HEK293 (cell line): ENCODE data around the gene CAPN7.

Source experiments
- CTCF ChIA-PET: fragments of 350-600 bp; formaldehyde crosslinking; extraction: SDS; loops from one replicate; lab custom pipeline; 2021; ENCODE audit warnings: antibody characterized with exemption; lab: Yijun Ruan, JAX
- POLR2A ChIA-PET: fragments of 300-600 bp; formaldehyde crosslinking; extraction: SDS; loops from one replicate; lab custom pipeline; 2020; ENCODE audit warnings: antibody characterized with exemption, inconsistent platforms; lab: Yijun Ruan, JAX
- H3K27ac ChIP-seq: fragments of 200-500 bp; sonication (Bioruptor generic); 2 replicates; pipeline ENCODE4 v1.5.1; 2014; ENCODE audit warnings: low read depth, low read length, control low read depth, inconsistent platforms; ENCODE audit errors: extremely low read depth
- H3K36me3 ChIP-seq, 2 experiments: fragments of 200-500 bp in 1 of 2; sonication (Bioruptor generic) in 1 of 2; 1 replicate in 1 of 2; 2 replicates in 1 of 2; pipeline ENCODE4 v1.5.1; 2014 to 2017; ENCODE audit warnings: inconsistent platforms in 2 of 2, low read length in 2 of 2; ENCODE audit not compliant: control insufficient read depth in 2 of 2, insufficient read depth in 1 of 2
- H3K4me1 ChIP-seq: fragments of 200-500 bp; sonication (Bioruptor generic); 2 replicates; pipeline ENCODE4 v1.5.1; 2014; ENCODE audit warnings: mild to moderate bottlenecking, low read length, inconsistent platforms; ENCODE audit not compliant: control insufficient read depth, insufficient read depth
- H3K4me3 ChIP-seq: 2 replicates; pipeline ENCODE4 v1.5.1; 2011; ENCODE audit warnings: low read depth, mild to moderate bottlenecking, control low read depth, low read length, moderate library complexity
- H3K9me3 ChIP-seq: fragments of 200-500 bp; sonication (Bioruptor generic); 2 replicates; pipeline ENCODE4 v1.5.1; 2014; ENCODE audit warnings: low read depth, low read length, inconsistent platforms; ENCODE audit not compliant: control insufficient read depth, insufficient read depth
- PRDM2 ChIP-seq: fragments of 450-650 bp; formaldehyde crosslinking; IDR thresholded peaks from 2 replicates; pipeline ENCODE4 v1.5.1; 2016; ENCODE audit warnings: missing biosample characterization, missing genetic modification characterization, borderline replicate concordance
- SETDB1 ChIP-seq: IDR thresholded peaks from one replicate; pipeline ENCODE4 v1.6.1; 2017; ENCODE audit warnings: mild to moderate bottlenecking, low read length, moderate library complexity, mixed read lengths; ENCODE audit not compliant: insufficient read length
- TCF7L2 ChIP-seq: IDR thresholded peaks from 2 replicates; pipeline ENCODE4 v1.6.1; 2011; ENCODE audit warnings: low read depth, mild to moderate bottlenecking, inconsistent platforms, low read length, moderate library complexity, borderline replicate concordance
- ZBTB11 ChIP-seq: fragments of 450-650 bp; formaldehyde crosslinking; conservative IDR thresholded peaks from 2 replicates; pipeline ENCODE4 v1.5.1; 2016; ENCODE audit warnings: low read depth, missing biosample characterization, missing genetic modification characterization
- ZBTB20 ChIP-seq: fragments of 450-650 bp; formaldehyde crosslinking; IDR thresholded peaks from 2 replicates; pipeline ENCODE4 v1.5.1; 2016; ENCODE audit warnings: missing biosample characterization, missing genetic modification characterization
- ZBTB6 ChIP-seq: fragments of 450-650 bp; formaldehyde crosslinking; IDR thresholded peaks from 2 replicates; pipeline ENCODE4 v1.5.1; 2017; ENCODE audit warnings: missing biosample characterization, missing genetic modification characterization
- ZFHX2 ChIP-seq: fragments of 450-650 bp; formaldehyde crosslinking; conservative IDR thresholded peaks from 2 replicates; pipeline ENCODE4 v1.5.1; 2016; ENCODE audit warnings: missing biosample characterization, missing genetic modification characterization
- ZFP37 ChIP-seq: fragments of 450-650 bp; formaldehyde crosslinking; IDR thresholded peaks from 2 replicates; pipeline ENCODE4 v1.5.1; 2016; ENCODE audit warnings: missing biosample characterization, missing genetic modification characterization
- ZNF140 ChIP-seq: fragments of 450-650 bp; formaldehyde crosslinking; IDR thresholded peaks from 2 replicates; pipeline ENCODE4 v1.5.1; 2016; ENCODE audit warnings: missing biosample characterization, missing genetic modification characterization
- ZNF146 ChIP-seq: fragments of 450-650 bp; formaldehyde crosslinking; IDR thresholded peaks from 2 replicates; pipeline ENCODE4 v1.5.1; 2016; ENCODE audit warnings: missing biosample characterization, missing genetic modification characterization
- ZNF16 ChIP-seq: fragments of 450-650 bp; formaldehyde crosslinking; IDR thresholded peaks from 2 replicates; pipeline ENCODE4 v1.5.1; 2016; ENCODE audit warnings: low read depth, missing biosample characterization, missing genetic modification characterization
- ZNF19 ChIP-seq: fragments of 450-650 bp; formaldehyde crosslinking; IDR thresholded peaks from 2 replicates; pipeline ENCODE4; 2016; ENCODE audit warnings: missing biosample characterization, missing genetic modification characterization, low read depth
- ZNF292 ChIP-seq: fragments of 450-650 bp; formaldehyde crosslinking; IDR thresholded peaks from 2 replicates; pipeline ENCODE4 v1.5.1; 2016; ENCODE audit warnings: low read depth, missing biosample characterization, missing genetic modification characterization, borderline replicate concordance
- ZNF341 ChIP-seq: fragments of 450-650 bp; formaldehyde crosslinking; IDR thresholded peaks from 2 replicates; pipeline ENCODE4; 2016; ENCODE audit warnings: low read depth, missing biosample characterization, missing genetic modification characterization
- ZNF350 ChIP-seq: fragments of 450-650 bp; formaldehyde crosslinking; IDR thresholded peaks from 2 replicates; pipeline ENCODE4 v1.5.0; 2017; ENCODE audit warnings: missing biosample characterization, mild to moderate bottlenecking, missing genetic modification characterization
- ZNF513 ChIP-seq: fragments of 450-650 bp; IDR thresholded peaks from 2 replicates; pipeline ENCODE4 v1.5.1; 2018; ENCODE audit warnings: missing biosample characterization, missing genetic modification characterization
- ZNF529 ChIP-seq: fragments of 450-650 bp; formaldehyde crosslinking; IDR thresholded peaks from 2 replicates; pipeline ENCODE4 v1.5.1; 2017; ENCODE audit warnings: missing genetic modification characterization, missing biosample characterization; ENCODE audit not compliant: insufficient replicate concordance
- ZNF548 ChIP-seq: fragments of 450-650 bp; formaldehyde crosslinking; IDR thresholded peaks from 2 replicates; pipeline ENCODE4 v1.5.1; 2016; ENCODE audit warnings: missing biosample characterization, missing genetic modification characterization
- ZNF549 ChIP-seq: fragments of 450-650 bp; IDR thresholded peaks from 2 replicates; pipeline ENCODE4 v1.5.1; 2018; ENCODE audit warnings: missing biosample characterization, missing genetic modification characterization, mild to moderate bottlenecking, inconsistent platforms, moderate library complexity
- ZNF654 ChIP-seq: fragments of 450-650 bp; formaldehyde crosslinking; IDR thresholded peaks from 2 replicates; pipeline ENCODE4 v1.5.1; 2016; ENCODE audit warnings: low read depth, missing biosample characterization, missing genetic modification characterization
- ZNF707 ChIP-seq: fragments of 450-650 bp; formaldehyde crosslinking; IDR thresholded peaks from 2 replicates; pipeline ENCODE4 v1.5.1; 2016; ENCODE audit warnings: missing biosample characterization, missing genetic modification characterization
- ZSCAN18 ChIP-seq: fragments of 450-650 bp; formaldehyde crosslinking; IDR thresholded peaks from 2 replicates; pipeline ENCODE4 v1.5.1; 2016; ENCODE audit warnings: missing biosample characterization, missing genetic modification characterization

The CAPN7 gene

GRCh38 chr3:15263120-15263519 lies 57.1 kb downstream of the CAPN7 start:
- POLR2A ChIA-PET = no interaction called here
- H3K4me1 ChIP-seq = no peaks in the 10 kb centered on the region
- TF ChIP-seq ZNF707 (tag by site-specific recombination) = no peak
- TF ChIP-seq ZNF140 = no peak
- no peak for TF ChIP-seq ZNF654 (tag by site-specific recombination)
- no peak for TF ChIP-seq ZFP37 (tag by site-specific recombination)
- TF ChIP-seq ZNF16 (tag by site-specific recombination) = no peak
- TF ChIP-seq ZNF146 (tag by site-specific recombination) = no peak
- TF ChIP-seq ZFHX2 (tag by site-specific recombination) = no peak
- TF ChIP-seq ZNF292 (tag by site-specific recombination) = no peak
- no peak for TF ChIP-seq ZNF549 (tag by site-specific recombination)
- TF ChIP-seq ZNF19 = no peak
- no peak for TF ChIP-seq ZNF529
- TF ChIP-seq ZNF513 (tag by site-specific recombination) = no peak
- TF ChIP-seq, all 188 proteins: peak for 0
- CTCF ChIA-PET = interaction anchor here (0.7 to 1.1 kb wide), 2 partner anchors 116 to 121 kb away, joined by 3 read pairs; no protein-coding TSS in a partner anchor
- H3K9me3 ChIP-seq = no peaks in the 10 kb centered on the region
- peaks cover 0 to 38% of the 10 kb centered on the region in 2 experiments; a peak in 1 of 3 replicates for H3K36me3 ChIP-seq
- H3K4me3 ChIP-seq = no peak overlapping the region
- no peak overlapping the region for H3K27ac ChIP-seq

GRCh38 chr3:15263926-15264325 lies 57.9 kb downstream of the CAPN7 start:
- Histone ChIP-seq H3K4me3 (no peak overlapping the region), H3K9me3 (no peaks in the 10 kb centered on the region), H3K4me1 (no peaks in the 10 kb centered on the region), H3K36me3 (peaks cover 0 to 30% of the 10 kb centered on the region in 2 experiments; a peak in 1 of 3 replicates), H3K27ac (no peak overlapping the region)
- POLR2A ChIA-PET = no interaction called here
- CTCF ChIA-PET = interaction anchor here (0.7 to 6.7 kb wide), 4 partner anchors 61 to 140 kb away, joined by 3 to 109 read pairs (median 20); no protein-coding TSS in a partner anchor
- TF ChIP-seq ZNF548 (tag by site-specific recombination) (no peak), ZNF350 (tag by site-specific recombination) (no peak), ZSCAN18 (tag by site-specific recombination) (no peak), TCF7L2 (no peak), PRDM2 (tag by site-specific recombination) (no peak), ZNF341 (tag by site-specific recombination) (no peak), SETDB1 (no peak), ZNF654 (tag by site-specific recombination) (no peak), ZBTB11 (tag by site-specific recombination) (no peak), ZBTB6 (tag by site-specific recombination) (no peak), ZBTB20 (tag by site-specific recombination) (no peak)
